Measurements from ENCODE around the gene ABHD16A.

Gene ABHD16A

GRCh38 chr6:31707701-31708100 is 4.6 kb upstream of the ABHD16A start:
- H3K4me3 ChIP-seq (ENCODE audit: low read depth, low read length), result no peak overlapping the region
- in situ Hi-C loops (cut with HindIII; ENCODE audit: low sequenced_read_pairs), result no loop called here
- TF ChIP-seq, protein P1, sequence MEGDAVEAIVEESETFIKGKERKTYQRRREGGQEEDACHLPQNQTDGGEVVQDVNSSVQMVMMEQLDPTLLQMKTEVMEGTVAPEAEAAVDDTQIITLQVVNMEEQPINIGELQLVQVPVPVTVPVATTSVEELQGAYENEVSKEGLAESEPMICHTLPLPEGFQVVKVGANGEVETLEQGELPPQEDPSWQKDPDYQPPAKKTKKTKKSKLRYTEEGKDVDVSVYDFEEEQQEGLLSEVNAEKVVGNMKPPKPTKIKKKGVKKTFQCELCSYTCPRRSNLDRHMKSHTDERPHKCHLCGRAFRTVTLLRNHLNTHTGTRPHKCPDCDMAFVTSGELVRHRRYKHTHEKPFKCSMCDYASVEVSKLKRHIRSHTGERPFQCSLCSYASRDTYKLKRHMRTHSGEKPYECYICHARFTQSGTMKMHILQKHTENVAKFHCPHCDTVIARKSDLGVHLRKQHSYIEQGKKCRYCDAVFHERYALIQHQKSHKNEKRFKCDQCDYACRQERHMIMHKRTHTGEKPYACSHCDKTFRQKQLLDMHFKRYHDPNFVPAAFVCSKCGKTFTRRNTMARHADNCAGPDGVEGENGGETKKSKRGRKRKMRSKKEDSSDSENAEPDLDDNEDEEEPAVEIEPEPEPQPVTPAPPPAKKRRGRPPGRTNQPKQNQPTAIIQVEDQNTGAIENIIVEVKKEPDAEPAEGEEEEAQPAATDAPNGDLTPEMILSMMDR (IDR thresholded peaks at IDR 0.05; ENCODE audit: low read depth, low read length, missing control alignments), result no peak
- no peak for DNase-seq (ENCODE audit: low read depth)

- in situ Hi-C loops (cut with HindIII; ENCODE audit: low sequenced_read_pairs), result no loop called here
- H3K4me3 ChIP-seq (ENCODE audit: low read depth, low read length), result no peak within 1 kb of the TSS
- TF ChIP-seq, protein P1 (IDR thresholded peaks at IDR 0.05; ENCODE audit: low read depth, low read length, missing control alignments), result no peak
- no peak for DNase-seq (ENCODE audit: low read depth)
These were observed 3.5 kb upstream of the ABHD16A start, which contains the start of gene LY6G6F for GRCh38 chr6:31706599-31706998. Gene LY6G6F (plus strand): TSS chr6:31706866. CDS start chr6:31706907, 41 bp downstream.

DNA sequence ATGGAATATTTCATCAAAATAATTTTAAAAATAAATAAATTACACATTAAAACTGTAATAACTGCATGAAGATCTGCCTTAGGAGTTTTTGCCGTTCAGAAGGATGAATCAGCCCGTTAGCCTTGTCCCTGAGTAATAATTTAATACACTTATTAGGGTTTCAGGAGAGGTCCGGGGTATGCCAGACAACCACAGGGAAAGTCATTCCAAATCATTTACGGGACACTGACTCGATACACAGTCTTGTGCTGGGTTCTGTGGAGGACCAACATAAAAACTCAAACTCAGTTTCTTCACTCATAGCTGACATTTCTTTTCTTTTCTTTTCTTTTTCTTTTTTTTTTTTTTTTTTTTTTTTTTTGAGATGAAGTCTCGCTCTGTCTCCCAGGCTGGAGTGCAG is 2.8 kb upstream of the ABHD16A start:
- DNase-seq (ENCODE audit: low read depth), result no peak
- no peak overlapping the region for H3K4me3 ChIP-seq (ENCODE audit: low read depth, low read length)
- TF ChIP-seq, protein P1 (IDR thresholded peaks at IDR 0.05; ENCODE audit: low read depth, low read length, missing control alignments), result no peak
- in situ Hi-C loops (cut with HindIII; ENCODE audit: low sequenced_read_pairs), result no loop called here

DNA sequence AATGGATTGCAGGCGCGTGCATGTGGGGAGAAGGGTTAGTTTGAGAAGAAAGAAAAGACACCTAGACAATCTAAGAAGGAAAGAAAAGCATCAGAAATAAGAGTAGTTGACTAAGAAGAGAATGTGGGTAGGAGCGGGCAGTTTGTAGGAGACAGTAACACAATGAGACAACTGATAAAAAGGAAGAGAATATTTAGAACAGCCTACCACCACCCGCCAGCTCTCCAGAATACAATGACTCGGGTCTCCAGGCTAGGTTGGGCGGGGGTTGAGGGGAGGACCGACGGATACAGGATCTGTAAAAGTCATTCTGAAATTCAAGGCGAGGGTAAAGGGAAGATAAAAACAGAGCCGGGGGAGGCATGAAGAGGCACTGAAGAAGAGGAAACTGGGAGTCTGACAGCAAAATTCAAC is 712 bp downstream of the ABHD16A start:
- no peak for DNase-seq (ENCODE audit: low read depth)
- TF ChIP-seq, protein P1 (IDR thresholded peaks at IDR 0.05; ENCODE audit: low read depth, low read length, missing control alignments), result no peak
- in situ Hi-C loops (cut with HindIII; ENCODE audit: low sequenced_read_pairs), result no loop called here
- peak overlapping the region; percentile 95 for H3K4me3 ChIP-seq (ENCODE audit: low read depth, low read length)

DNA sequence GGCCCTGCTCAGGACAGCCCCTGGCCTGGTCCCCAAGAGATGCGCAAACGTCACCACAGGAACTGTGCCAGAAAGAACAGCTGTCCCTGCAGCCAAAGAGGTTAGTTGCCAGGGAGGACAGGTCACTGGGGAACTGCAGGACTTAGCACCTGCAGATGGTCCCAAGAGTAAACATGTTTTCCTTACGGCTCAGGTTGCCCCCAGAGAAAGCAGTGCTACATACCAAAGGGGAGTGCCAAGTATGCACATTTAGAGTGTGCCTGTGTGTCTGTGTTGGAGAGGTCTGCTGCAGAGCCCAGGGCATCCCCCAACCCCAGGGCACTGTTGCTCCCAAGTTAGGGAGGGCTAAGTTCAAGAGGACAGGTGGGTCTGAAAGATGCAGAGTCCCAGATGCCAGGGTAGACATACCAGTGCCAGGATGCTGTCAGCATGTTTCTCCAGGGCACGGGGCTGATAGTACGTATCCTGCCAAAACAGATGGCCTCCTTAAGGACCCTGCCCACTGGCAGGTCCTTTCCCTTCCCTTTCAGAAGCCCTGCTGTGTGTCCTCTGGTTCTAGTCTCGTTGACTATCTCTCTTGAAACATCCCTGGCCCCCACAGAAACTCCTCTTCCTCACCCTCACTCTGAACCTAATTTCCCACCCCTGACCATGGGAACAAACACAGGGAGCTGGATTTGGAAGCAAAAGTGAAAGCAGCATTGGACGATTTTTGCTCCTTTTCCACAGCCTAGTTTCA is 1.3 kb downstream of the ABHD16A start:
- DNase-seq (ENCODE audit: low read depth), result no peak
- TF ChIP-seq, protein P1 (IDR thresholded peaks at IDR 0.05; ENCODE audit: low read depth, low read length, missing control alignments), result no peak
- in situ Hi-C loops (cut with HindIII; ENCODE audit: low sequenced_read_pairs), result no loop called here

GRCh38 chr6:31700740-31701401 is 2.3 kb downstream of the ABHD16A start:
- no peak for DNase-seq (ENCODE audit: low read depth)
- TF ChIP-seq, protein P1 (IDR thresholded peaks at IDR 0.05; ENCODE audit: low read depth, low read length, missing control alignments), result no peak
- in situ Hi-C loops (cut with HindIII; ENCODE audit: low sequenced_read_pairs), result no loop called here
- no peak overlapping the region for H3K4me3 ChIP-seq (ENCODE audit: low read depth, low read length)

More for the DNA sequence above, 1.3 kb downstream of the ABHD16A start:
- H3K4me3 ChIP-seq (ENCODE audit: low read depth, low read length), result peak overlapping the region; percentile 95

Data from astrocyte of the cerebellum (primary cell).